ENCODE data around the gene PKMYT1. TPM values are rescaled to one million over a fixed set of nuclear protein-coding genes. Genes with fewer than 3 reads are reported as not detected.

Gene PKMYT1
- polyA plus RNA-seq, 1 of the 3 experiments (the other 2 are of a cell fraction): 8.5 TPM

DNA sequence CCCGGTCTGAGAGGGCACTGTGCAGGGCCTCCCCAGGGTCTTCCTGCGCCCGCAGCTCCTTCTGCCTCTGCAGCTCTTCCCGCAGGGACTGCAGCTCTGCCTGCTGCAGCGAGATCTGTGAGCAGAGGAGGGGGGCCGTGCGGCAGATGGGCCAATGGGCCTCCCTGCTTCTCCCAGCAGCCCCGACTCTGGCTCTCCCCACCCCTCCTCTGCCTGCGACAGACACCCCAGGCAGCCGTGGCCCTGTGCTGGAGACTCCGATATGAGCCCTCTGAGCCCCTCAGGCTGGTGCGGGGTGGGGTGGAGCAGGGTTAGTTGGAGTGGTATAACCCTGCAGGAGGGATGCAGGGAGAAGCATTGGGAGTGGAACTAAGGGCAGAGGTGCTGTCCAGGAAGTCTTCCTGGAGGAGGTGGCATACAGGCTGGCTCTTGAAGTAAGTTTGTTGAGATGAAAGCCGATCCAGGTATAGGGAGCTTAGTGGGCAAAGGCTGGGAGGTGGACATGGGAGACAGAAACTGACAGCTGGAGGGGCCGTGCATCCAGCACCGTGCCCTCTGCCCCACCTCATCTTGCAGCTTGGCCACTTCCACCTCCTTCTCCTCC is 48.6 kb upstream of the PKMYT1 start:
- 52% methylated on average over 11 of the region's 15 CpGs for WGBS (ENCODE audit: low lambda C conversion rate)
- no peak for DNase-seq
- no peaks in the 10 kb centered on the region for H3K9me3 ChIP-seq
- peaks cover 0 to 2% of the 10 kb centered on the region in 2 experiments; a peak in 1 of 4 replicates for H3K4me1 ChIP-seq (ENCODE audit: control insufficient read depth in 1 of 2, insufficient read depth in 2 of 2, low read depth in 1 of 2, low read length in 1 of 2)
- peaks cover 22% of the 10 kb centered on the region; the same call in 1 of the 2 replicates for H3K27me3 ChIP-seq (ENCODE audit: insufficient read depth)
- H4K20me1 ChIP-seq (ENCODE audit: insufficient read depth): peaks cover 12% of the 10 kb centered on the region
- no peak overlapping the region; a peak in 1 of 4 replicates for H3K4me3 ChIP-seq (ENCODE audit: low read depth in 2 of 2, low read length in 1 of 2)
- H3K27ac ChIP-seq (ENCODE audit: low read depth in 2 of 2, low read length in 1 of 2): no peak overlapping the region
- peaks cover 33% of the 10 kb centered on the region for H3F3A ChIP-seq (replicated peaks; ENCODE audit: insufficient read depth)
- ChIA-PET POLR2A (interaction anchor here (0.9 to 1.0 kb wide), 2 partner anchors 13 to 22 kb away, joined by 4 to 5 read pairs; no protein-coding TSS in a partner anchor), CTCF (interaction anchor here (0.5 to 9.8 kb wide), 28 partner anchors 9 to 689 kb away, joined by 3 to 141 read pairs (median 6); partner anchors contain the start of genes ABCA3, CLDN6, CLDN9 and HCFC1R1)
- H3K79me2 ChIP-seq (ENCODE audit: insufficient read depth): no peaks in the 10 kb centered on the region
- H3K36me3 ChIP-seq (replicated peaks in 1 of 2; ENCODE audit: control insufficient read depth in 1 of 2, insufficient read depth in 2 of 2, low read length in 1 of 2): peaks cover 5 to 22% of the 10 kb centered on the region in 2 experiments
- H2AFZ ChIP-seq (ENCODE audit: low read depth): no peak overlapping the region
- H3K9ac ChIP-seq: no peak overlapping the region
- no peak overlapping the region for H3K4me2 ChIP-seq
- TF ChIP-seq FOXJ3 (CRISPR knock-in tag; IDR thresholded peaks at IDR 0.05) (no peak), GABPA (IDR thresholded peaks at IDR 0.05; ENCODE audit: low read depth) (no peak), RFX5 (IDR thresholded peaks at IDR 0.05; ENCODE audit: low read length) (no peak), SMC3 (IDR thresholded peaks at IDR 0.05; ENCODE audit: low read depth, low read length) (no peak), TCF12 (IDR thresholded peaks at IDR 0.05) (no peak), EZH2phosphoT487 (IDR thresholded peaks at IDR 0.05; ENCODE audit: borderline replicate concordance, low read depth) (no peak)
- no peaks in the 10 kb centered on the region for H3K9me2 ChIP-seq

DNA sequence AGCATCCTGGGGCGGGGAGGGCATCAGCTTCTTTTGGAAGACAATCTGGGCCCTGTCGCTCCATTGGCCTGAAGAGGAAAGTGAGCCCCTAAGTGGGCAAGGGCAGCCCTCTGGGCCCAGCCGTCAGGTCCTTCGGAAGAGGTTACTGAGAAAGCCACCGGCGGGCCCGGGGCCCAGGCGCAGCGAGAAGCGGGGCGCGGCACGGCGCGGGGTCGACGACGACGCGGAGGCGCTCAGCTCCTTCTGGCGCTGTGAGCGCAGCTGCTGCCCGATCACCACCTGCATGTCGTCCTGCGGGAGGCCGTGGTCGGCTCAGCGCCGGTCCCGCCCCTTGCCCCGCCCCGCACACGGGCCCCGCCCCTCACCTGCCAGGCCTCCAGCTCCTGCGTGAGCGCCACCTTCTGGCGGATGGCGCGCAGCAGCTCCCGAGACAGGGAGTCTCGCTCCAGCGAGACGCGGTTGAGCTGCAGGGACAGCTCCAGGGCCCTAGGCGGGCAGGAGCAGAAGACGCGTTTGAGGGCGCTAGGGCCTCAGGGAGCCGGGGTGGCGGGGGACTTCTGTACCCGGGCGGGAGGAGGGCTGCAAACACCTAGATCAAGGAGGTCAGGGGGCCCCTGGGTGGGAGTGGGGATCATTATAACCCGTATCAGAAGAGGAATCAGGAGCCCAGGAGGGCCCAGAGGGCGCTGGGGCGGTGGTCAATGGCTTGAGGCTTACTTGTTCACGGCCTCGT is 47.9 kb upstream of the PKMYT1 start:
- POLR2A ChIA-PET: interaction anchor here (0.9 kb wide), 1 partner anchor 22 kb away, joined by 4 read pairs; no protein-coding TSS in a partner anchor
- peak; percentile 95 for DNase-seq
- Histone ChIP-seq H3K27me3 (ENCODE audit: insufficient read depth) (peaks cover 16% of the 10 kb centered on the region; the same call in 1 of the 2 replicates), H3K79me2 (ENCODE audit: insufficient read depth) (no peaks in the 10 kb centered on the region), H3K9me2 (no peaks in the 10 kb centered on the region), H3K4me3 (ENCODE audit: low read depth in 2 of 2, low read length in 1 of 2) (no peak overlapping the region; a peak in 1 of 4 replicates), H3F3A (replicated peaks; ENCODE audit: insufficient read depth) (peaks cover 38% of the 10 kb centered on the region), H3K9me3 (no peaks in the 10 kb centered on the region), H3K27ac (ENCODE audit: low read depth in 2 of 2, low read length in 1 of 2) (no peak overlapping the region), H4K20me1 (ENCODE audit: insufficient read depth) (peaks cover 12% of the 10 kb centered on the region), H3K36me3 (replicated peaks in 1 of 2; ENCODE audit: control insufficient read depth in 1 of 2, insufficient read depth in 2 of 2, low read length in 1 of 2) (peaks cover 5 to 22% of the 10 kb centered on the region in 2 experiments), H3K9ac (no peak overlapping the region), H2AFZ (ENCODE audit: low read depth) (no peak overlapping the region), H3K4me2 (no peak overlapping the region), H3K4me1 (ENCODE audit: control insufficient read depth in 1 of 2, insufficient read depth in 2 of 2, low read depth in 1 of 2, low read length in 1 of 2) (peaks cover under 1 to 4% of the 10 kb centered on the region in 2 experiments; a peak in 3 of 4 replicates)
- TF ChIP-seq, protein P1, sequence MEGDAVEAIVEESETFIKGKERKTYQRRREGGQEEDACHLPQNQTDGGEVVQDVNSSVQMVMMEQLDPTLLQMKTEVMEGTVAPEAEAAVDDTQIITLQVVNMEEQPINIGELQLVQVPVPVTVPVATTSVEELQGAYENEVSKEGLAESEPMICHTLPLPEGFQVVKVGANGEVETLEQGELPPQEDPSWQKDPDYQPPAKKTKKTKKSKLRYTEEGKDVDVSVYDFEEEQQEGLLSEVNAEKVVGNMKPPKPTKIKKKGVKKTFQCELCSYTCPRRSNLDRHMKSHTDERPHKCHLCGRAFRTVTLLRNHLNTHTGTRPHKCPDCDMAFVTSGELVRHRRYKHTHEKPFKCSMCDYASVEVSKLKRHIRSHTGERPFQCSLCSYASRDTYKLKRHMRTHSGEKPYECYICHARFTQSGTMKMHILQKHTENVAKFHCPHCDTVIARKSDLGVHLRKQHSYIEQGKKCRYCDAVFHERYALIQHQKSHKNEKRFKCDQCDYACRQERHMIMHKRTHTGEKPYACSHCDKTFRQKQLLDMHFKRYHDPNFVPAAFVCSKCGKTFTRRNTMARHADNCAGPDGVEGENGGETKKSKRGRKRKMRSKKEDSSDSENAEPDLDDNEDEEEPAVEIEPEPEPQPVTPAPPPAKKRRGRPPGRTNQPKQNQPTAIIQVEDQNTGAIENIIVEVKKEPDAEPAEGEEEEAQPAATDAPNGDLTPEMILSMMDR (IDR thresholded peaks at IDR 0.05): peak; percentile 60
- TF ChIP-seq TAF1 (IDR thresholded peaks at IDR 0.05; ENCODE audit: borderline replicate concordance, low read depth, low read length) (no peak), RAD21 (IDR thresholded peaks at IDR 0.05; ENCODE audit: low read length) (peak; percentile 40), POLR2AphosphoS5 (IDR thresholded peaks at IDR 0.05; ENCODE audit: low read depth, low read length) (peak; percentile 25; the same call in 1 of the 2 replicates), RXRA (IDR thresholded peaks at IDR 0.05; ENCODE audit: borderline replicate concordance, low read depth) (no peak), SMC3 (IDR thresholded peaks at IDR 0.05; ENCODE audit: low read depth, low read length) (peak; percentile 52), FOSL2 (IDR thresholded peaks at IDR 0.05; ENCODE audit: borderline replicate concordance, low read depth) (no peak)
- TF ChIP-seq, protein P2, sequence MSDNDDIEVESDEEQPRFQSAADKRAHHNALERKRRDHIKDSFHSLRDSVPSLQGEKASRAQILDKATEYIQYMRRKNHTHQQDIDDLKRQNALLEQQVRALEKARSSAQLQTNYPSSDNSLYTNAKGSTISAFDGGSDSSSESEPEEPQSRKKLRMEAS (IDR thresholded peaks at IDR 0.05; ENCODE audit: low read depth): no peak
- 26% methylated on average over 23 of the region's 58 CpGs for WGBS (ENCODE audit: low lambda C conversion rate)
- CTCF ChIA-PET: interaction anchor here (0.5 to 9.8 kb wide), 27 partner anchors 8 to 688 kb away, joined by 3 to 141 read pairs (median 6); partner anchors contain the start of genes ABCA3, CLDN6, CLDN9 and HCFC1R1

All from SK-N-SH (cell line).